Muscle layer of duodenum (tissue), 2 donors: ENCODE results near the gene ACTN4.

Experiments
- H3K27ac ChIP-seq: one replicate; pipeline ENCODE4 v1.7.0; 2013; ENCODE audit warnings: mild to moderate bottlenecking, low read length
- H3K27me3 ChIP-seq: one replicate; pipeline ENCODE4 v1.7.0; 2013; ENCODE audit warnings: low read depth, mild to moderate bottlenecking, control low read depth, low read length
- H3K36me3 ChIP-seq, 2 donors: one replicate each; pipeline ENCODE4 v1.7.0; 2013; ENCODE audit warnings: low read length in 2 of 2, control low read depth in 1 of 2, mild to moderate bottlenecking in 1 of 2; ENCODE audit not compliant: insufficient read depth in 2 of 2, control insufficient read depth in 1 of 2
- H3K4me1 ChIP-seq, 2 donors: one replicate each; pipeline ENCODE4 v1.7.0; 2013; ENCODE audit warnings: low read length in 2 of 2, mild to moderate bottlenecking in 2 of 2, control low read depth in 1 of 2, moderate library complexity in 1 of 2; ENCODE audit not compliant: insufficient read depth in 2 of 2, control insufficient read depth in 1 of 2
- H3K4me3 ChIP-seq, 2 donors: one replicate each; pipeline ENCODE4 v1.7.0; 2013; ENCODE audit warnings: low read length in 2 of 2, low read depth in 1 of 2, mild to moderate bottlenecking in 1 of 2
- H3K9me3 ChIP-seq, 2 donors: one replicate each; pipeline ENCODE4 v1.7.0; 2013; ENCODE audit warnings: low read length in 2 of 2, control low read depth in 1 of 2, mild to moderate bottlenecking in 1 of 2; ENCODE audit not compliant: control insufficient read depth in 1 of 2
- donor health status: healthy.

Gene ACTN4

GRCh38 chr19:38725469-38726283, 78.2 kb downstream of the ACTN4 start:
- Histone ChIP-seq H3K4me1 (peaks cover 3 to 22% of the 10 kb centered on the region in 2 donors), H3K9me3 (no peaks in the 10 kb centered on the region), H3K27me3 (no peaks in the 10 kb centered on the region), H3K36me3 (peaks cover 56 to 87% of the 10 kb centered on the region in 2 donors), H3K4me3 (no peak overlapping the region), H3K27ac (no peak overlapping the region)

DNA sequence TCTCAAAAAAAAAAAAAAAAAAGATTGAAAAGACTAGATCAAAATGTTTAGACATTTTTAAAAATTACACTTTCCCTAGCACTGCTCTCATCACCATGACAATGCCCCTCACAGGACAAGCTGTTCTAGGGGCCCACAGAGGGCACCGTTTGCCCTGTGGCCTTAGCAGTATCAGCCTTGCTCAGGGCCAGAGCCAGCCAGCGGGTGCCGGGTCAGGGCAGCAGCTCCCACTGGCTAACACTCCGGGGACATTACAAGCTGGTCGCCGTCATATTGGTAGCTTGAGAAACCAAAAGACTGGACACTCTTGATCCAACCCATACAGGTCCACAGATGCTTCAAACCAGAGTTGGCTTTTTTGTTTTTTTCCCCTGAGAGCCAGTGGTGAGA, 78.8 kb downstream of the ACTN4 start:
- Histone ChIP-seq H3K36me3 (peaks cover 54 to 85% of the 10 kb centered on the region in 2 donors), H3K4me3 (no peak overlapping the region), H3K27ac (no peak overlapping the region), H3K4me1 (peaks cover 3 to 22% of the 10 kb centered on the region in 2 donors), H3K27me3 (no peaks in the 10 kb centered on the region), H3K9me3 (no peaks in the 10 kb centered on the region)

- Histone ChIP-seq H3K36me3 (peaks cover 55 to 79% of the 10 kb centered on the region in 2 donors), H3K9me3 (no peaks in the 10 kb centered on the region)
Observed at GRCh38 chr19:38726761-38727301, 79.4 kb downstream of the ACTN4 start.

GRCh38 chr19:38727306-38727867, 79.9 kb downstream of the ACTN4 start:
- peaks cover 3 to 14% of the 10 kb centered on the region in 2 donors for H3K4me1 ChIP-seq
- H3K9me3 ChIP-seq = no peaks in the 10 kb centered on the region
- H3K4me3 ChIP-seq = no peak overlapping the region
- peaks cover 50 to 74% of the 10 kb centered on the region in 2 donors for H3K36me3 ChIP-seq
- H3K27me3 ChIP-seq = no peaks in the 10 kb centered on the region
- H3K27ac ChIP-seq = no peak overlapping the region

More at GRCh38 chr19:38726761-38727301, 79.4 kb downstream of the ACTN4 start:
- Histone ChIP-seq H3K4me3 (no peak overlapping the region), H3K4me1 (peaks cover 3 to 17% of the 10 kb centered on the region in 2 donors), H3K27me3 (no peaks in the 10 kb centered on the region), H3K27ac (no peak overlapping the region)

DNA sequence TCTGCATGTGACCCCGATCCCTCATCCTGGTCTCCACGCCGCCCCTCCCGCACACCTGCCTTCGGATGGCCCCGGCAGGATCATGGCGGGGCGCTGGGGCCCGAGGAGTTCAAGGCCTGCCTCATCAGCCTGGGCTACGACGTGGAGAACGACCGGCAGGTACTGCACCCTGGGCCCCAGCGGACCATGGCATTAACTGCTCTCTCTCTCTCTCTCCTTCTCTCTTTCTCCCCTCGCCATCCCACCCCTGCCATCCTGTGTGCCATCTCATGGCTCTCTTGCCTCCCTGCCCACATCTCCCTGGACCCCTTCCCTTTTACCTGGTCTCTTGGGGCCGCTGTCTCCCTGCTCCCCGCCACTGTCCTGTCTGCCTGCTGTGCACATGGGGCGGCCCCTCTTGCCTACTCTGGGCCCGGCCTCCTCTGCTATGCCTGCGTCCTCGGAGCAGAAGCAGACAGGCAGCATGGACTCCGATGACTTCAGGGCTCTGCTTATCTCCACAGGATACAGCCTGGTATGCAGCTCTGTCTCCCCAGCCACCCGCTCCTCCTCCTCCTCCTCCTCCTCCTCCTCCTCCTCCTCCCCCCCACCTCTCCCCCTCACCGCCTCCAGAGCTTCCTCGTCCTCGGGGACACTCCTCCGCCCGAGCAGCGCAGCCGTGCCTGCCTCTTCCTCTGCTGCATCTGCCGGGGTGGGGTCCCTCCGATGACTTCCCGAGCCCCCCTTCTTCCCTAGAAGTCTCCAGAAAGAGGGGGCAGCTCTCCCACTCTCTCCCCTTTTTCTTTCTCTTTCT, 80.6 kb downstream of the ACTN4 start:
- Histone ChIP-seq H3K9me3 (no peaks in the 10 kb centered on the region), H3K27me3 (no peaks in the 10 kb centered on the region), H3K36me3 (peaks cover 43 to 67% of the 10 kb centered on the region in 2 donors), H3K4me3 (no peak overlapping the region), H3K27ac (no peak overlapping the region), H3K4me1 (peaks cover 0 to 12% of the 10 kb centered on the region in 2 donors)

DNA sequence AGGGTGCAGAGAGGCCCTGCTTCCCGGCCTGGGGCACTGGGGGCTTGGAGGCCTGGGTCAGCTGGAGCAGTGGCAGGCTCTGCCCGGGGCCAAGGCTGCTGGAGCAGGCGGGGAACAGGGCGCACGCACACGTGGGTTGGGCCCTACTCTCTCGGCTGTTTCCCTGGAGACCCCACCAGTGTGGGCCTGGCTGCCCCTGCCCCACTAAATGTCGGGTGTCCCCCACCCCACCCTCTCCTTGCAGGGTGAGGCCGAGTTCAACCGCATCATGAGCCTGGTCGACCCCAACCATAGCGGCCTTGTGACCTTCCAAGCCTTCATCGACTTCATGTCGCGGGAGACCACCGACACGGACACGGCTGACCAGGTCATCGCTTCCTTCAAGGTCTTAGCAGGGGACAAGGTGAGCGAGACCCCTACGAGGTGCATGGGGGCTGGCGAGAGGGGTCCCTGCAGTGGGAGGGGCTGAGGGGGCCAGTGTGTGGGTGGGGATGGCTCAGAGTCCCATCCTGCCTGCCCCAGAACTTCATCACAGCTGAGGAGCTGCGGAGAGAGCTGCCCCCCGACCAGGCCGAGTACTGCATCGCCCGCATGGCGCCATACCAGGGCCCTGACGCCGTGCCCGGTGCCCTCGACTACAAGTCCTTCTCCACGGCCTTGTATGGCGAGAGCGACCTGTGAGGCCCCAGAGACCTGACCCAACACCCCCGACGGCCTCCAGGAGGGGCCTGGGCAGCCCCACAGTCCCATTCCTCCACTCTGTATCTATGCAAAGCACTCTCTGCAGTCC, 81.5 kb downstream of the ACTN4 start:
- Histone ChIP-seq H3K27ac (no peak overlapping the region), H3K4me1 (peaks cover 0 to 12% of the 10 kb centered on the region in 2 donors), H3K9me3 (no peaks in the 10 kb centered on the region), H3K36me3 (peaks cover 38 to 58% of the 10 kb centered on the region in 2 donors), H3K27me3 (no peaks in the 10 kb centered on the region), H3K4me3 (no peak overlapping the region)

GRCh38 chr19:38729653-38730469, 82.4 kb downstream of the ACTN4 start:
- no peak overlapping the region for H3K27ac ChIP-seq

GRCh38 chr19:38730470-38730730, 83.0 kb downstream of the ACTN4 start:
- peaks cover 29 to 43% of the 10 kb centered on the region in 2 donors for H3K36me3 ChIP-seq
- peaks cover 0 to 17% of the 10 kb centered on the region in 2 donors for H3K4me1 ChIP-seq
- no peak overlapping the region for H3K27ac ChIP-seq
- no peaks in the 10 kb centered on the region for H3K27me3 ChIP-seq
- H3K9me3 ChIP-seq = no peaks in the 10 kb centered on the region
- H3K4me3 ChIP-seq = no peak overlapping the region

More at GRCh38 chr19:38729653-38730469, 82.4 kb downstream of the ACTN4 start:
- Histone ChIP-seq H3K4me3 (no peak overlapping the region), H3K9me3 (no peaks in the 10 kb centered on the region), H3K27me3 (no peaks in the 10 kb centered on the region), H3K36me3 (peaks cover 35 to 49% of the 10 kb centered on the region in 2 donors), H3K4me1 (peaks cover 0 to 13% of the 10 kb centered on the region in 2 donors)

GRCh38 chr19:38730731-38731589, 83.5 kb downstream of the ACTN4 start:
- no peaks in the 10 kb centered on the region for H3K9me3 ChIP-seq
- no peak overlapping the region for H3K4me3 ChIP-seq
- peaks cover 27 to 38% of the 10 kb centered on the region in 2 donors for H3K36me3 ChIP-seq
- no peaks in the 10 kb centered on the region for H3K27me3 ChIP-seq
- H3K4me1 ChIP-seq = peaks cover 0 to 17% of the 10 kb centered on the region in 2 donors
- H3K27ac ChIP-seq = peak overlapping the region; percentile 86
